ENCODE measurements around the gene PIP4K2A.

DNA sequence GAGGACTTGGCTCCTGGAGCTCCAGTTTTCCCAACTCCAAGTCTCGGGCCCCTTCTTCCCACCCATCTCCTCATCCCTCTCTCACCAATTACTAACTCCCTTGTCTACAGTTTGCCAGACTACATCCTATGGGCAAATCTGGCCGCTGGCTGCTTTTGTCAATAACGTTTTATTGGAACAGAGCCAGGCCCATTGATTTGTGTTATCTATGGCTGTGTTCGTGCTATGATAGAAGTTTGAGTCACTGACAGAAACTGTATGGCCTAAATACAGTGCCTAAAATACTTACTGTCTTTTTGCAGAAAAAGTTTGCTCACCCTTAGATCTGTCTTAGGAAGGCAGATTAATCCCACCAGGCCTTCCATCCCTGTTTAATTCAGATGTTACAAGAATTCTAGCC is 71.3 kb downstream of the PIP4K2A start:
- TF ChIP-seq ZFP3 (CRISPR knock-in tag; IDR thresholded peaks at IDR 0.05) (no peak), ZNF70 (CRISPR knock-in tag; IDR thresholded peaks at IDR 0.05) (no peak), ZFP30 (CRISPR knock-in tag; IDR thresholded peaks at IDR 0.05) (no peak), ARNTL (CRISPR knock-in tag; IDR thresholded peaks at IDR 0.05; ENCODE audit: borderline replicate concordance, low read depth) (no peak), SNAI2 (CRISPR knock-in tag; IDR thresholded peaks at IDR 0.05) (no peak), ISL1 (CRISPR knock-in tag; IDR thresholded peaks at IDR 0.05) (no peak), ZNF8 (CRISPR knock-in tag; IDR thresholded peaks at IDR 0.05) (no peak)
- TF ChIP-seq, protein P1, sequence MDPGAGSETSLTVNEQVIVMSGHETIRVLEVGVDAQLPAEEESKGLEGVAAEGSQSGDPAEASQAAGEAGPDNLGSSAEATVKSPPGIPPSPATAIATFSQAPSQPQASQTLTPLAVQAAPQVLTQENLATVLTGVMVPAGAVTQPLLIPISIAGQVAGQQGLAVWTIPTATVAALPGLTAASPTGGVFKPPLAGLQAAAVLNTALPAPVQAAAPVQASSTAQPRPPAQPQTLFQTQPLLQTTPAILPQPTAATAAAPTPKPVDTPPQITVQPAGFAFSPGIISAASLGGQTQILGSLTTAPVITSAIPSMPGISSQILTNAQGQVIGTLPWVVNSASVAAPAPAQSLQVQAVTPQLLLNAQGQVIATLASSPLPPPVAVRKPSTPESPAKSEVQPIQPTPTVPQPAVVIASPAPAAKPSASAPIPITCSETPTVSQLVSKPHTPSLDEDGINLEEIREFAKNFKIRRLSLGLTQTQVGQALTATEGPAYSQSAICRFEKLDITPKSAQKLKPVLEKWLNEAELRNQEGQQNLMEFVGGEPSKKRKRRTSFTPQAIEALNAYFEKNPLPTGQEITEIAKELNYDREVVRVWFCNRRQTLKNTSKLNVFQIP (CRISPR knock-in tag; IDR thresholded peaks at IDR 0.05; ENCODE audit: borderline replicate concordance, low read depth) = no peak

All from SK-N-SH treated with all-trans-retinoic acid at 6 μM for 48 hours (cell line).